Spleen (tissue), 11 donors: ENCODE data around the gene XPR1. TPM values are rescaled to one million over a fixed set of nuclear protein-coding genes. Genes with fewer than 3 reads are reported as not detected.

Experiments
- DNase-seq: peaks from one replicate; pipeline ENCODE4 v3.0.0-alpha.2; 2020
- H3K27ac ChIP-seq, 8 donors: fragments of 200-600 bp; sonication (generic) in 7 of 8; 1 replicate in 4 of 8; 2 replicates in 4 of 8; pipeline versions ENCODE4 v1.5.0 to v1.8.0; 2016 to 2021; ENCODE audit warnings: inconsistent platforms in 4 of 8, mild to moderate bottlenecking in 4 of 8, moderate library complexity in 1 of 8
- H3K27me3 ChIP-seq, 7 donors: fragments of 200-600 bp; sonication (generic) in 6 of 7; replicated peaks in 1 of 7; 1 replicate in 4 of 7; 2 replicates in 3 of 7; pipeline versions ENCODE4 v1.5.0 to v1.8.0; 2016 to 2021; ENCODE audit warnings: inconsistent platforms in 3 of 7, mild to moderate bottlenecking in 1 of 7
- H3K36me3 ChIP-seq, 6 donors: fragments of 200-600 bp; sonication (generic) in 5 of 6; 1 replicate in 4 of 6; 2 replicates in 2 of 6; pipeline versions ENCODE4 v1.5.0 to v1.8.0; 2016 to 2021; ENCODE audit warnings: inconsistent platforms in 2 of 6
- H3K4me1 ChIP-seq, 6 donors: fragments of 200-600 bp; sonication (generic) in 5 of 6; 1 replicate in 3 of 6; 2 replicates in 3 of 6; pipeline versions ENCODE4 v1.5.0 to v1.8.0; 2016 to 2021; ENCODE audit warnings: inconsistent platforms in 3 of 6
- H3K4me3 ChIP-seq, 8 donors: fragments of 200-600 bp; sonication (generic) in 7 of 8; 1 replicate in 4 of 8; 2 replicates in 4 of 8; pipeline versions ENCODE4 v1.5.0 to v1.8.0; 2016 to 2021; ENCODE audit warnings: inconsistent platforms in 4 of 8, mild to moderate bottlenecking in 4 of 8, moderate library complexity in 2 of 8
- H3K9me3 ChIP-seq, 8 donors: fragments of 200-600 bp; sonication (generic) in 7 of 8; 1 replicate in 4 of 8; 2 replicates in 4 of 8; pipeline versions ENCODE4 v1.5.0 to v1.8.0; 2016 to 2021; ENCODE audit warnings: inconsistent platforms in 4 of 8
- CTCF ChIP-seq, 11 experiments: fragments of 200-600 bp in 7 of 11; fragments of 450-650 bp in 4 of 11; sonication (generic) in 4 of 11; IDR thresholded peaks in 8 of 11; conservative IDR thresholded peaks in 3 of 11; 1 replicate in 7 of 11; 2 replicates in 4 of 11; pipeline versions ENCODE4 v1.4.0 to v1.8.0; 2016 to 2021; ENCODE audit warnings: antibody characterized with exemption in 11 of 11, inconsistent platforms in 4 of 11, mild to moderate bottlenecking in 1 of 11
- POLR2A ChIP-seq, 3 donors: fragments of 450-650 bp; IDR thresholded peaks; one replicate each; pipeline ENCODE4 v1.5.1; 2017; ENCODE audit warnings: antibody characterized with exemption in 3 of 3, mild to moderate bottlenecking in 1 of 3
- POLR2AphosphoS5 ChIP-seq, 3 donors: sonication (generic); formaldehyde crosslinking; IDR thresholded peaks; one replicate each; pipeline ENCODE4 v1.5.1; 2017; ENCODE audit warnings: antibody characterized with exemption in 3 of 3
- WGBS, 5 donors: extraction: QIAGEN DNeasy Blood & Tissue Kit in 3 of 5; methylation state at CpG; one replicate each; pipeline versions ENCODE4 v1.1.5 to v1.1.7; 2013 to 2018; 5-methylcytosine and 5-hydroxymethylcytosine counted together
- intact Hi-C: fragments of 100-400 bp; cut with DNase I; formaldehyde crosslinking; loops from one replicate; pipeline ENCODE4 v1.15.0; 2023; ENCODE audit warnings: low total_unique reads
- polyA plus RNA-seq, 3 donors: library from polyadenylated mRNA; stranded (reverse); fragments of 200-250 nt; gene quantifications; one replicate each; pipeline ENCODE4 v1.2.1, GENCODE V29; 2013
- total RNA-seq, 7 donors: library from RNA; depleted of rRNA in 3 of 7; stranded (reverse); fragments of >200 nt in 3 of 7; fragmentation: NEBNext Ultra II Directional in 4 of 7; extraction: Animal tissue kit (Norgen Biotek cat#: 25700) in 4 of 7; gene quantifications; one replicate each; pipeline versions ENCODE4 v1.1.0 to v1.2.1, GENCODE V29; 2016 to 2021
- donor health status: healthy with polysubstance abuse.
- donor health status: DM: no; HTN: no; CAD: no; lungs with moderate emphysema.
- donor health status: DM: no; HTN: no; CAD: no.
- donor health status: Bipolar disorder and iron deficiency.
- donor health status: healthy.
- donor health status: DM: no; HTN: no; CAD: no.
- donor health status: DM: yes; HTN: yes; CAD: no.

XPR1 gene
- total and polyA plus RNA-seq, 10 donors = 2.3 to 26.8 (median 18.1) TPM

- peaks cover 0 to 12% (median 0%) of the 10 kb centered on the region in 8 donors for H3K9me3 ChIP-seq
- H3K4me1 ChIP-seq = no peaks in the 10 kb centered on the region
- TF ChIP-seq POLR2A (IDR thresholded peaks at IDR 0.05) (no peak), CTCF (IDR thresholded peaks at IDR 0.05 in 8 of 11, conservative IDR thresholded peaks at IDR 0.05 in 3 of 11) (no peak), POLR2AphosphoS5 (IDR thresholded peaks at IDR 0.05) (no peak)
- intact Hi-C loops = no loop called here
- no peaks in the 10 kb centered on the region for H3K27me3 ChIP-seq
- no peak for DNase-seq
- WGBS, 5 donors = 95 to 98% (median 97%) methylated on average over 7 of the region's 7 CpGs
- H3K36me3 ChIP-seq = peaks cover 0 to 5% (median 0%) of the 10 kb centered on the region in 6 donors
- H3K4me3 ChIP-seq = no peak overlapping the region
- H3K27ac ChIP-seq = no peak overlapping the region
Observed at GRCh38 chr1:180754453-180754852, 122.6 kb downstream of the XPR1 start.

- H3K9me3 ChIP-seq = peaks cover 0 to 17% (median 2%) of the 10 kb centered on the region in 8 donors
- peaks cover 0 to 5% (median 0%) of the 10 kb centered on the region in 6 donors for H3K36me3 ChIP-seq
- no peak overlapping the region for H3K27ac ChIP-seq
- no peaks in the 10 kb centered on the region for H3K4me1 ChIP-seq
- no peak overlapping the region for H3K4me3 ChIP-seq
- DNase-seq = no peak
- WGBS, 5 donors = 95 to 100% (median 100%) methylated on average over 1 of the region's 1 CpG
- no peak for TF ChIP-seq POLR2A (IDR thresholded peaks at IDR 0.05)
- no peak for TF ChIP-seq CTCF (IDR thresholded peaks at IDR 0.05 in 8 of 11, conservative IDR thresholded peaks at IDR 0.05 in 3 of 11)
- TF ChIP-seq POLR2AphosphoS5 (IDR thresholded peaks at IDR 0.05) = no peak
- intact Hi-C loops = no loop called here
- no peaks in the 10 kb centered on the region for H3K27me3 ChIP-seq
Observed at GRCh38 chr1:180757657-180758056, 125.8 kb downstream of the XPR1 start.

GRCh38 chr1:180762796-180763195, 131.0 kb downstream of the XPR1 start:
- no peak overlapping the region for H3K27ac ChIP-seq

GRCh38 chr1:180765151-180765550, 133.3 kb downstream of the XPR1 start:
- H3K9me3 ChIP-seq = peaks cover 0 to 5% (median 2%) of the 10 kb centered on the region in 8 donors
- intact Hi-C loops = no loop called here
- H3K27ac ChIP-seq = no peak overlapping the region
- peaks cover 0 to 3% (median 0%) of the 10 kb centered on the region in 6 donors for H3K4me1 ChIP-seq
- H3K27me3 ChIP-seq = no peaks in the 10 kb centered on the region
- no peak for TF ChIP-seq POLR2AphosphoS5 (IDR thresholded peaks at IDR 0.05)
- no peak for TF ChIP-seq CTCF (IDR thresholded peaks at IDR 0.05 in 8 of 11, conservative IDR thresholded peaks at IDR 0.05 in 3 of 11)
- TF ChIP-seq POLR2A (IDR thresholded peaks at IDR 0.05) = no peak
- DNase-seq = no peak
- no peak overlapping the region for H3K4me3 ChIP-seq
- no peaks in the 10 kb centered on the region for H3K36me3 ChIP-seq
- WGBS, 5 donors = 80 to 95% (median 85%) methylated on average over 2 of the region's 2 CpGs

More at GRCh38 chr1:180762796-180763195, 131.0 kb downstream of the XPR1 start:
- intact Hi-C loops = no loop called here
- WGBS, 5 donors = 82 to 91% (median 87%) methylated on average over 5 of the region's 5 CpGs
- Histone ChIP-seq H3K27me3 (no peaks in the 10 kb centered on the region), H3K4me1 (no peaks in the 10 kb centered on the region), H3K36me3 (no peaks in the 10 kb centered on the region), H3K4me3 (no peak overlapping the region), H3K9me3 (peaks cover 0 to 5% (median 2%) of the 10 kb centered on the region in 8 donors)
- DNase-seq = no peak
- TF ChIP-seq POLR2AphosphoS5 (IDR thresholded peaks at IDR 0.05) (no peak), POLR2A (IDR thresholded peaks at IDR 0.05) (no peak)

- intact Hi-C loops = no loop called here
Observed at GRCh38 chr1:180769889-180770288, 138.1 kb downstream of the XPR1 start.

More at GRCh38 chr1:180769889-180770288, 138.1 kb downstream of the XPR1 start:
- Histone ChIP-seq H3K9me3 (peaks cover 0 to 13% (median 0%) of the 10 kb centered on the region in 8 donors), H3K4me3 (no peak overlapping the region), H3K36me3 (no peaks in the 10 kb centered on the region), H3K4me1 (peaks cover 0 to 10% (median 3%) of the 10 kb centered on the region in 6 donors), H3K27ac (no peak overlapping the region), H3K27me3 (no peaks in the 10 kb centered on the region)
- no peak for DNase-seq
- TF ChIP-seq CTCF (IDR thresholded peaks at IDR 0.05 in 8 of 11, conservative IDR thresholded peaks at IDR 0.05 in 3 of 11) (no peak), POLR2A (IDR thresholded peaks at IDR 0.05) (no peak), POLR2AphosphoS5 (IDR thresholded peaks at IDR 0.05) (no peak)
